BLaER1 treated with 17β-estradiol and CSF1 and Interleukin-3, amounts not matched to agents 10 nM and 100 nM (cell line): Measurements from ENCODE around the gene ABCC8.
A peak's percentile ranks its signal among the peaks of the same experiment; 100 is the strongest.

Experiments
- H3K27ac ChIP-seq, 11 experiments: shearing (Covaris generic); formaldehyde crosslinking; 2 replicates each; pipeline ENCODE4 v1.8.1; 2022
- H3K27me3 ChIP-seq, 11 experiments: shearing (Covaris generic); formaldehyde crosslinking; 2 replicates each; pipeline ENCODE4 v1.8.1; 2022
- H3K36me3 ChIP-seq, 11 experiments: shearing (Covaris generic); formaldehyde crosslinking; 2 replicates each; pipeline ENCODE4 v1.8.1; 2022
- H3K4me1 ChIP-seq, 10 experiments: shearing (Covaris generic); formaldehyde crosslinking; 2 replicates each; pipeline ENCODE4 v1.8.1; 2022
- H3K4me2 ChIP-seq, 11 experiments: shearing (Covaris generic); formaldehyde crosslinking; 2 replicates each; pipeline ENCODE4 v1.8.1; 2022
- H3K4me3 ChIP-seq, 10 experiments: shearing (Covaris generic); formaldehyde crosslinking; 2 replicates each; pipeline ENCODE4 v1.8.1; 2022
- H3K9ac ChIP-seq, 11 experiments: shearing (Covaris generic); formaldehyde crosslinking; 2 replicates each; pipeline ENCODE4 v1.8.1; 2022
- H3K9me3 ChIP-seq, 11 experiments: shearing (Covaris generic); formaldehyde crosslinking; replicated peaks in 1 of 11; 2 replicates each; pipeline ENCODE4 v1.8.1; 2022
- H4K20me1 ChIP-seq, 11 experiments: shearing (Covaris generic); formaldehyde crosslinking; 2 replicates each; pipeline ENCODE4 v1.8.1; 2022
- Cebpa-rat ChIP-seq, 11 experiments: shearing (Covaris generic); IDR thresholded peaks; 2 replicates each; pipeline ENCODE4 v1.8.1; 2022

Gene ABCC8

GRCh38 chr11:17396598-17397310, 79.9 kb downstream of the ABCC8 start:
- Histone ChIP-seq H3K9me3 (no peaks in the 10 kb centered on the region), H4K20me1 (no peaks in the 10 kb centered on the region), H3K27ac (no peak overlapping the region), H3K4me1 (peaks cover 12 to 33% (median 21%) of the 10 kb centered on the region in 10 experiments), H3K4me3 (no peak overlapping the region), H3K4me2 (no peak overlapping the region), H3K36me3 (no peaks in the 10 kb centered on the region), H3K9ac (no peak overlapping the region), H3K27me3 (no peaks in the 10 kb centered on the region)
- TF ChIP-seq Cebpa-rat (IDR thresholded peaks at IDR 0.05): no peak

GRCh38 chr11:17395978-17396377, 80.7 kb downstream of the ABCC8 start:
- Histone ChIP-seq H4K20me1 (no peaks in the 10 kb centered on the region), H3K9ac (no peak overlapping the region), H3K4me3 (no peak overlapping the region), H3K27me3 (no peaks in the 10 kb centered on the region), H3K36me3 (no peaks in the 10 kb centered on the region), H3K4me2 (no peak overlapping the region), H3K27ac (no peak overlapping the region), H3K9me3 (no peaks in the 10 kb centered on the region), H3K4me1 (peaks cover 11 to 33% (median 21%) of the 10 kb centered on the region in 10 experiments)
- no peak for TF ChIP-seq Cebpa-rat (IDR thresholded peaks at IDR 0.05)

- no peak for TF ChIP-seq Cebpa-rat (IDR thresholded peaks at IDR 0.05)
Observed at GRCh38 chr11:17395554-17395961, 81.1 kb downstream of the ABCC8 start.

GRCh38 chr11:17394743-17395390, 81.8 kb downstream of the ABCC8 start:
- H4K20me1 ChIP-seq: no peaks in the 10 kb centered on the region
- H3K36me3 ChIP-seq: no peaks in the 10 kb centered on the region

More at GRCh38 chr11:17395554-17395961, 81.1 kb downstream of the ABCC8 start:
- no peak overlapping the region for H3K4me2 ChIP-seq
- H3K27me3 ChIP-seq: no peaks in the 10 kb centered on the region
- H3K36me3 ChIP-seq: no peaks in the 10 kb centered on the region
- H3K4me3 ChIP-seq: no peak overlapping the region
- no peak overlapping the region for H3K27ac ChIP-seq
- H3K4me1 ChIP-seq: peaks cover 7 to 33% (median 21%) of the 10 kb centered on the region in 10 experiments
- H3K9ac ChIP-seq: no peak overlapping the region
- no peaks in the 10 kb centered on the region for H4K20me1 ChIP-seq
- no peaks in the 10 kb centered on the region for H3K9me3 ChIP-seq

GRCh38 chr11:17393472-17393871, 83.2 kb downstream of the ABCC8 start:
- Histone ChIP-seq H3K27me3 (peaks cover 0 to 6% (median 0%) of the 10 kb centered on the region in 11 experiments; a peak in 10 of 22 replicates), H3K27ac (no peak overlapping the region)
- TF ChIP-seq Cebpa-rat (IDR thresholded peaks at IDR 0.05): no peak

More at GRCh38 chr11:17394743-17395390, 81.8 kb downstream of the ABCC8 start:
- H3K9me3 ChIP-seq: no peaks in the 10 kb centered on the region
- H3K4me3 ChIP-seq: no peak overlapping the region
- no peak overlapping the region for H3K4me2 ChIP-seq
- H3K4me1 ChIP-seq: peaks cover 0 to 33% (median 21%) of the 10 kb centered on the region in 10 experiments; a peak in 17 of 20 replicates
- H3K27me3 ChIP-seq: no peaks in the 10 kb centered on the region
- no peak overlapping the region for H3K9ac ChIP-seq
- H3K27ac ChIP-seq: no peak overlapping the region
- TF ChIP-seq Cebpa-rat (IDR thresholded peaks at IDR 0.05): no peak

DNA sequence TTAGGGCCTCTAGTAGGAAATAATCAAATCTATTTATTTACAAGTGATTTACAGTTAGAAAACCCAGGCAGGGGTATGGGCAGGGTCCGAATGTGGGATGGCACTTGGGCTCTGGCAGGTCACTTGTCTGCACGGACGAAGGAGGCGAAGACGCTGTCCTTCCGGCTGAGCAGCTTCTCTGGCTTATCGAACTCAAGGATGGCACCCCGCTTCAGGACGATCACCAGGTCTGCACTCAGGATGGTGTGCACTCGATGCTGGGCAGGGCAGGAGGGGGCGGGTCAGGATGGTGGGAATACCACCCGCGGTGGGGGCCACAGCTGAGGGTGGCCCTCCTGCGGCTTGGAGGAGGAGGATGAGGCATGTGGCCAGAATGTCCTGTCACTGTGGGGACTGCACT, 83.8 kb downstream of the ABCC8 start:
- H3K27ac ChIP-seq: no peak overlapping the region
- H3K4me1 ChIP-seq: peaks cover 0 to 46% (median 35%) of the 10 kb centered on the region in 10 experiments; a peak in 17 of 20 replicates
- H3K36me3 ChIP-seq: no peaks in the 10 kb centered on the region
- H3K9me3 ChIP-seq: no peaks in the 10 kb centered on the region
- peaks cover 0 to 11% (median 0%) of the 10 kb centered on the region in 11 experiments; a peak in 10 of 22 replicates for H3K27me3 ChIP-seq
- H3K4me2 ChIP-seq: no peak overlapping the region
- no peak overlapping the region for H3K9ac ChIP-seq
- 0 out of 22 replicates have a peak, but pooled peaks cover 0 to 2% (median 0%) of the 10 kb centered on the region in 11 experiments for H4K20me1 ChIP-seq
- no peak for TF ChIP-seq Cebpa-rat (IDR thresholded peaks at IDR 0.05)
- no peak overlapping the region for H3K4me3 ChIP-seq

More at GRCh38 chr11:17393472-17393871, 83.2 kb downstream of the ABCC8 start:
- H3K36me3 ChIP-seq: no peaks in the 10 kb centered on the region
- no peaks in the 10 kb centered on the region for H3K9me3 ChIP-seq
- no peak overlapping the region for H3K9ac ChIP-seq
- H3K4me3 ChIP-seq: no peak overlapping the region
- peaks cover 0 to 40% (median 29%) of the 10 kb centered on the region in 10 experiments; a peak in 17 of 20 replicates for H3K4me1 ChIP-seq
- H3K4me2 ChIP-seq: no peak overlapping the region
- no peaks in the 10 kb centered on the region for H4K20me1 ChIP-seq

- Histone ChIP-seq H3K4me2 (peak overlapping the region in 9 of 11 experiments; percentile 82 to 96 (median 91); a peak in 15 of 22 replicates), H3K9ac (no peak overlapping the region), H3K27ac (no peak overlapping the region), H3K27me3 (peaks cover 0 to 14% (median 0%) of the 10 kb centered on the region in 11 experiments; a peak in 10 of 22 replicates), H3K4me3 (no peak overlapping the region), H4K20me1 (0 out of 22 replicates have a peak, but pooled peaks cover 0 to 8% (median 0%) of the 10 kb centered on the region in 11 experiments), H3K9me3 (no peaks in the 10 kb centered on the region), H3K36me3 (no peaks in the 10 kb centered on the region), H3K4me1 (peaks cover 0 to 58% (median 47%) of the 10 kb centered on the region in 10 experiments; a peak in 17 of 20 replicates)
- no peak for TF ChIP-seq Cebpa-rat (IDR thresholded peaks at IDR 0.05)
Observed at GRCh38 chr11:17391493-17392355, 84.9 kb downstream of the ABCC8 start.

- H4K20me1 ChIP-seq: peaks cover 0 to 16% (median 0%) of the 10 kb centered on the region in 11 experiments; a peak in 1 of 22 replicates
- peak overlapping the region in 6 of 11 experiments; percentile 44 to 80 (median 70); a peak in 13 of 22 replicates for H3K9ac ChIP-seq
- peak overlapping the region in 3 of 11 experiments; percentile 45 to 59 (median 58); a peak in 2 of 22 replicates for H3K27ac ChIP-seq
- H3K27me3 ChIP-seq: peaks cover 0 to 14% (median 0%) of the 10 kb centered on the region in 11 experiments; a peak in 10 of 22 replicates
- no peaks in the 10 kb centered on the region for H3K36me3 ChIP-seq
- peaks cover 0 to 70% (median 60%) of the 10 kb centered on the region in 10 experiments; a peak in 17 of 20 replicates for H3K4me1 ChIP-seq
- H3K9me3 ChIP-seq: no peaks in the 10 kb centered on the region
- H3K4me3 ChIP-seq: peak overlapping the region in 9 of 10 experiments; percentile 60 to 72 (median 65); a peak in 14 of 20 replicates
- TF ChIP-seq Cebpa-rat (IDR thresholded peaks at IDR 0.05): no peak
- peak overlapping the region; percentile 82 to 96 (median 91) for H3K4me2 ChIP-seq
Observed at GRCh38 chr11:17389957-17390649, 86.5 kb downstream of the ABCC8 start.
